HK-2 (cell line): Measurements from ENCODE around the gene TXNDC8.
"Not testable (repeated sequence)": the region's sequence is repeated elsewhere in the genome, so short reads cannot be mapped to it uniquely, and the experiment has no call there.

Source experiments
- DNase-seq: peaks from one replicate; pipeline ENCODE4 v3.0.0-alpha.2; 2018; ENCODE audit not compliant: unreplicated experiment

Gene TXNDC8

DNA sequence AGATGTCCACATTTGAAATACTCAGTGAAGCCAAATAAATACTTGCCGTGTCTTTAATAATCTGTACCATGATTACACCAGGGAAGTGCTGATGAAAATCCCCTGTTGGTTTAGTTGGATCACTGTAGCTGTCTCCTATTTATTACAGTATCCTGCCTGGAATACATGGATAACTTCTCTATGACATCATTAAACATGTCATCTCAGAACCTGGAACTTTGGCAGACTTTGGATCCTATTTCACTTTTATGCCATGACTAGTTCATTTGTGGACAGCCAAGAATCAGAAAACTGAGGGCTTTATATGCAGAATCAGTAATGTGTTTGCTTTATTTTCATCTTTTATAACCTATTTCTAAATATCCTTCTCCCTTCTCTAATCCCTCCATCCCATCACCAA, at the start of gene TXNDC8:
TXNDC8 (minus strand) TSS at position 137 of the 400 bp plus-strand sequence.
- DNase-seq, result no peak

DNA sequence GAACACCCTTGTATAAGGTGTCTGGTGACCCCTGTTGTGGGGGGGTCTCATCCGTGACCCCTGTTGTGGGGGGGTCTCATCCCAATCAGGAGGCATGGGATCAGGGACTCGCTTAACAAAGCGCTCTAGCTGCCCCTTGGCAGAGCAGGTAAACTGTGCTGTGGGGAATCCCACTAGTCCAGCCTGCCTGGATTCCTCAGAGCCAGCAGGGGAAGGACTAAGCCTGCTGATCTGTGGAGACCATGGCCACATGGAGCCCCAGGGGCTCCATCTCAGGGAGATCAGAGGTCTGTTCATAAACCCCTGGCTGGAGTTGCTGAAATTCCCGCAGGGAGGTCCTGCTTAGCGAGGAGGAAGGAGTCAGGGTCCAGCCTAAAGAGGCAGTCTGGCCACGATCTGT, 45.8 kb upstream of the TXNDC8 start:
- no peak for DNase-seq

DNA sequence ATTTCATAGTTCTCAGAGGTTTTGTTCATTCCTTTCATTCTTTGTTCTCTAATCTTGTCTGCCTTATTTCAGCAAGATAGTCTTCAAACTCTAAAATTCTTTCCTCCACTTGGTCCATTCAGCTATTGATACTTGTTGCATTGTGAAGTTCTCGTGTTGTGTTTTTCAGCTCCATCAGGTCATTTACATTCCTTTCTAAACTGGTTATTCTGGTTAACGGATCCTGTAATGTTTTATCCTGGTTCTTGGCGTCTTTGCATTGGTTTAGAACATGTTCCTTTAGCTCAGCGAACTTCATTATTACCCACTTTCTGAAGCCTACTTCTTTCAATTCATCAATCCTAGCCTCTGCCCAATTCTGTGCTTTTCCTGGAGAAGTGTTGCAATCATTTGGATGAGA, 45.1 kb upstream of the TXNDC8 start:
- no peak for DNase-seq

DNA sequence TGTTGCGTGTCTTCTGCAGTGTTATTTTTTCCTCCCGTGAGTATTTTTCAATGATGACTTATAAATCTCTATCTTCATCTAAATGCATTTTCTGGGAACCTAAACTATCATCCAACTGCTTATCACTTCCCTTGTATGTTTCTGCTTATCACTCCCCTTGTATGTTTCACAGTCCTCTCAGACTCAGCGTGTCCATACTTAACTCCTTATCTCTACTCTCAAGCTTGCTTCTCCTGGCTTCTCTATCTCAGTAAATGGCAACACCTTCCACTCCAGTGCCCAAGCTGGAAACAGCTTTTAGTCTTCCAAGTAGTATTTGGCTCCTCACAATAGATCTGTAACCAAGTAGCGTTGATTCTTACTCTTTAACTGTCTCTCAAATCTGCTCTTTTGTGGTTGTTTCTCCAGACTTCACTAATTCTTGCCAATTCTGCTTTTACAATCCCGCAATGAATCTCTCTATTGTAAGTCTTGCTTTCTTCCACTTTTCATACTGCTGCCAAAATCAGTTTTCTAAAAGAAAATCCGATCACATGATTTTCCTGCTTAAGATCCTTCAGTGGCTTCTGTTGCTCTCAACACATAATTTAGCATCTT, 33.8 kb upstream of the TXNDC8 start:
- DNase-seq, result no peak

DNA sequence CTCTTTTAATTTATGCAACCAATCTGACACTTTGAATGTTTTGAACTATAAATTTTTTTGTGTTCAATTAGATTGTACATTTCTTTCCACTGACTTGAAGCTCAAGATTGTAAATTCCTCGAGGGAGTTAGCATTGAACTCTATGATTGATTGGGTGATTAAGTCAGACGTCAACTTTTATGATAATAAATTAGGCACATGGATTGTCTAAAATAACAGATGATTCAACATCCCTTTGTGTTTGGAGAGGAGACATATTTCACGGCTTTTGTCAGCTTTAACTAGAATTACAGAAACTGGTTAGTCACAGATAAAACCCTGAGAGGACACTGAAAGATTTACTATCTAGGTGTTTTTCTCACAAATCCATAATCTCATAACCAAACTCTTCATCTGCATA, 32.7 kb upstream of the TXNDC8 start:
- no peak for DNase-seq

DNA sequence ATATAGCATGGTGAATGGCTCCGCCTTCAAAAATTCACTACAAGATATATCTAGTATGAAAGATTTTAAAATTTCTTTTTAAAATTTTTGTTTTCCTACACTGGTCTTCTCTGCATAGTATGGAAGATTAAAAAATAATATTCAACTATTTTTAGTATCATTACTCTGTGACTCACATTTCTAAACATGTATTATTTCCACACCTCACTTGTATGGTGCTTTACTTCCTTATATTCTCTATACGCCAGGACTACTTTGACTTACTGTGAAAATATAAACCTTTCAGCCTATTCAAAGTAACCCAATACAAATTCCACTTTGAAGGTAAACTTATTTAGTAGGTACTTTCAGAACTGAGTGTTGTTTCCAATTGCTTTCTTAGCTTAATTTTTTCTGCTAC, 26.8 kb upstream of the TXNDC8 start:
- DNase-seq, result no peak

DNA sequence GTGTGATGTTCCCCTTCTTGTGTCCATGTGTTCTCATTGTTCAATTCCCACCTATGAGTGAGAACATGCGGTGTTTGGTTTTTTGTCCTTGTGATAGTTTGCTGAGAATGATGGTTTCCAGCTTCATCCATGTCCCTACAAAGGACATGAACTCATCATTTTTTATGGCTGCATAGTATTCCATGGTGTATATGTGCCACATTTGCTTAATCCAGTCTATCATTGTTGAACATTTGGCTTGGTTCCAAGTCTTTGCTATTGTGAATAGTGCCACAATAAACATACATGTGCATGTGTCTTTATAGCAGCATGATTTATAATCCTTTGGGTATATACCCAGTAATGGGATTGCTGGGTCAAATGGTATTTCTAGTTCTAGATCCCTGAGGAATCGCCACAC, 21.3 kb upstream of the TXNDC8 start:
- not testable (repeated sequence) for DNase-seq

DNA sequence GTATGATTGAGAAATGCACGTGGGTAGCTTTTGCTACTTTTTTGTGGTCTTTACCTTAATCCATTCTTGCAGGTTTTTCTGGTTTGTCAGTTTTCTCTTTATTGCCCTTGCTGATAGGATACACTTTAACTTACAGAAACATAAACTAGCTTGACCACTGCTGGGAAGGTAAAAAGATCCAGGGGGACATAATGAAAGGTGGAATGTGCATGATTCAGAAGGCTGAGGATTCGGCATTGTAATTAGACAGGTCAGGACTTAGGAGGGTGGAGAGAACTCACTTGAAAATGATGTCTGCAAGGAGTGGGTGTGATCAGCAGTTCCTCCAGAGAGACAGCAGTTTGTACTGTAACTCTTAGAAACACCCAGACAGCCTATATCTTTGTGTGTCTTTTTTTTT, 19.8 kb upstream of the TXNDC8 start:
- no peak for DNase-seq

DNA sequence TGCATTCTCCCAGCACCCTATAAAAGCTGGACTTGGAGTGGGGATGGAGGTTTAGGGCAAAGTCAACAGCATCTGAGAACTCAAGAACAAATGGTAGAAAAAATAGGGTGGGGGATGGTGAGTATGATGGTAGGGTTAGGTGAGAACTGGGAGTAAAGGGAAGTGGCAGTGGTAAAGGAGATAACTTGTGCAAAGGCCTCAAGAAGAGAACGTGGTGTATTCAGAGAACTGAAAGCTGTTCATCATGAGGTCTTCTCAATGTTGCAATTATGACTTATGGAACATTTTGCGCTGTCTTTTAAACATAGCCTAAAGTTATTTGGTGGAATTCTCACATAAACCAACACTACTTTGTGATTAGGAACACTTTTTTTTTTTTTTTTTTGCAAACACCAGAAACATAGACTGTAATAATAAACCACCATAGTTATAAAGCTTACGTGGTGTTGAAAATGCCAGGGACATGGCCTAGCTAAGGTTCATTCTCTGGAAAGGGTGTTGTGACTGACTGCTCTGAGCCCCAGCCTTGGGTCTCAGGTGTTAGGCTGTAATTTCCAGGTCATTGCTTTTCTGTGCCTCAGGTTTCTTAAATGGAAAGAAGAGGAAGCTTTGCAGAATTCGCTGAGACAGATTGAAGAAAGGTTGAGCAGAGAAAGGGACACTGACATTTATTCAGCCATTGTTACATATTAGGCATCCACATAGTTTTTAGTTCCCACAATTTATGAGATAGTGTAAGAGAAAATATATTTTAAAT, 19.2 kb upstream of the TXNDC8 start:
- DNase-seq, result no peak

DNA sequence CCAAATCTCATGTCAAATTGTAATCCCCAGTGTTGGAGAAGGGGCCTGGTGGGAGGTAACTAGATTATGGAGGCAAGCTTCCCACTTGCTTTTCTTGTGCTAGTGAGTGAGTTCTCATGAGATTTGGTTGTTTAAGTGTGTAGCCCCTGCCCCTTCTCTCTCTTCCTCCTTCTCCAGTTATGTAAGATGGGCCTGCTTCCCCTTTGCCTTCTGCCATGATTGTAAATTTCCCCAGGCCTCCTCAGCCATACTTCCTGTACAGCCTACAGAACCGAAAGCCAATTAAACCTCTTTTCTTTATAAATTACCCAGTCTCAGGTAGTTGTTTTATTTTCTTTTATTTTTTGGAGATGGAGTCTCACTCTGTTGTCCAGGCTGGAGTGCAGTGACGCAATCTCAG, 18.2 kb upstream of the TXNDC8 start:
- no peak for DNase-seq

DNA sequence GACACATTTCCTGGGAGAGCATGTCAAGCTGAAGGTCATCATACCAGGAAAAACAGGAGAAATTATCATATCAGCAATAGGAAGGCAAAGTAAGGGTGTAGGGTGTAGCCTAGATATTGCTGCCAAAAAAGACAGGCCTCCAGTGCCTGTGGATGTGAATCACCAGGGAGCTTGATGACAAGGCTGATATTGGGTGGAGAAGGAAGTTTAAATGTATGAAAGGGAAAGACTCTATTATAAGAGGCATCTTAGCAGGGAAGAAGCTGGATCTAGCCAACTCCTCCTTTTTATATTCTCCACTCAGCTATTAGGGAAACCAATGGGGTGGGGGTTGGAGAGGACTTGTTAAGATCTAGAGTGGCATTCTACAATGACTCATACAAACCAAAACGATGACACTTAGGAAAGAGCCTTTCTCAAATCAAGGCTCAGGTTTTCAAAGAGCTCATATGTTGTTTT, 13.4 kb upstream of the TXNDC8 start:
- no peak for DNase-seq

DNA sequence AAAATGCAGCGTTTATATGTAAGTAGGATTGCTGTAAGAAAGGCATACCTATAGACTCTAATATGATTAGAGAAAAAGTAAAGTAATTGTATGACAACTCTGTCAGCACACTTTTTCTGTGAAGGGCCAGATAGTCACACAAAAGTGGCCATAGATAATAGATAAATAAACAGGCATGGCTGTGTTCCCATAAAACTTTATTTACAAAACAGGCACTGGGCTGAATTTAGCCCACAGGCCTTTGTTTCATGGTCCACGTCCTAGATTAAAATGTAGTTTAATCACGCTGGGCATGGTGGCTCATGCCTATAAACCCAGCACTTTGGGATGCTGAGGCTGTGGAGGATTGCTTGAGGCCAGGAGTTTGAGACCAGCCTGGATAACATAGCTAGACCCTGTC, 8.7 kb upstream of the TXNDC8 start:
- DNase-seq, result no peak

DNA sequence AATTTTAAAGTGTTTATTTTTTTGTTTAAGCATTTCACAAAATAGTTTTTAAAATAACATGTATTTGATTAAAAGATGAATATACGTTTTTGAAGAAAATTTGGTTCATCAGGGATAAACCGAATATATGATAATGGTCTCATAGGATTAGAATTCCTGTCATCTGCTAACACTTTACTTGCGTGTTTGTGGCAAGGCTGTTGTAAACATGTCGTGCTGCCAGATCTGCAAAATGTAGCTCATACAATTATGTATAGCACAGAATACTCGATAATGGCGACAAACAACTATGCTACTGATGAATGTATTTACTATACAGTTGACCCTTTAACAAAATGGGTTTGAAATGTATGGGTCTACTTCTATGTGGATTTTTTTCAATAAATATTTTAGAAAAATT, 7.2 kb upstream of the TXNDC8 start:
- no peak for DNase-seq

DNA sequence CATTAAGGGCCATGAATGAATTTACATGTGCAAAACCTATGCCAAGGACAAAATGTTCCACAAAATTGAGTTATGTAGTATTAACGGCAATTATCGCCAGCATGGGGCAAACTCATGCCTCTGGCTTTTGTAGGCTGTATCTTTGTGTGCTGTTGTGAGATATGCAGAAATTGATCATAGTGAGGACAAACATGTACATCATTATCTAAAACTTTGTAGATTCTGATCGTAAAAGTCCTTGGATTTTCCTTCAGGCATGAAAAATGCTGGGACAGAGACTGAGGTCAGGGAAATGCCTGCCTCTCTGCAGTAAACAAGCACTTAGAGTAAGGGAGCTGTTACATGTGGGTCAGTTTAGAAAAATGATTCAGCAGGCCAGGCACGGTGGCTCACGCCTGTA, 5.9 kb upstream of the TXNDC8 start:
- DNase-seq, result no peak

DNA sequence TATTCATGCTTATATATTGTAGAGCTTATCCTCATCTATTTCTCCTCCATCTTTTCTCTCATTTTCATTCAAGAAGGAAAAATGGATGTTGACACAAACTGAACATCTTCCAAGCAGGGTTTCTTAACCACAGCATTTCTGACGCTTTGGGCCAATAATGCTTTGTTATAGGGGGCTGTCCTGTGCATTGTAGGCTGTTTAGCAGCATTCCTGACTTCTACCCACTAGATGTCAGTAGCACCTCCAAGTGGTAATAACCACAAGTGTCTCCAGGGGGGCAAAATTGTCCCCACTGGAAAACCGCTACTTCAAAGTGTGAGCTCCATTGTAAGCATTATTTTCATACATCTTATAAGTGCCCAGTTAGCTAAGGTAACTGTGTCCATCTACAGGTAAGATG, 2.6 kb upstream of the TXNDC8 start:
- no peak for DNase-seq

DNA sequence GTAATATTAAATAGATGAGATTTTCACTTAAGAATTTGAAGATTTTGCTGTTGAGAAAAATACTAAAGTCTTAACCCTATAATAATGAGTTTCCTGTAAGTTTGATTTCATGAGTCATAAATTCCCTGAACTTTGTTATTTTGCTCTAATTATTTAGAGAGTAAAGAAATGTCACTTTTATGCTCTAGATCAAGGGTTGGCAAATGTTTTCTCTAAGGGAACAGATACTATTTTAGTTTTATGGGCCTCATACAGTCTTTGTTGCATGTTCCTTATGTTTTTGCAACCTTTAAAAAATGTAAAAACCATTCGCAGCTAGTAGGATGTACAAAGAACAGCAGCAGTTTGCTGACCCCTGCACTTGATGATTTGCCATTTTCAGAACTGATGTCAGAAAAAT, 480 bp upstream of the TXNDC8 start:
- no peak for DNase-seq

DNA sequence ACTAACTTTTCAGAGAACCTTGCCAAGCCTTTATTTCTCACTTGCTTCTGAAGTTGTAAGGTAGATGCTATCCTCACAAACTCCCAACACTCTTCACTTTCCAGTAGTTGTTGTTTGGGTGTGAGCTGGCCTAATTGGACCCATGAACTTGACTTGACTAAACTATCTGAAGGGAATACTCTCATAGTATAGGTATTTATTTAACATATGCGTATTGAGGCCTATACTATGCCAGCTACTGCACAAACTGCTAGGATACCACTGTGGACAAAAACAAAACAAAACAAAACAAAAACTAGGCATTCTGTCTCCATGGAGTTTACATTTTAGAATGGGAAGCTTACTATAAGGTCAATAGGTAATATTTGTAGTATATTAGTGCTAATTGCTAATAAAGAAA, 1.3 kb downstream of the TXNDC8 start:
- no peak for DNase-seq

DNA sequence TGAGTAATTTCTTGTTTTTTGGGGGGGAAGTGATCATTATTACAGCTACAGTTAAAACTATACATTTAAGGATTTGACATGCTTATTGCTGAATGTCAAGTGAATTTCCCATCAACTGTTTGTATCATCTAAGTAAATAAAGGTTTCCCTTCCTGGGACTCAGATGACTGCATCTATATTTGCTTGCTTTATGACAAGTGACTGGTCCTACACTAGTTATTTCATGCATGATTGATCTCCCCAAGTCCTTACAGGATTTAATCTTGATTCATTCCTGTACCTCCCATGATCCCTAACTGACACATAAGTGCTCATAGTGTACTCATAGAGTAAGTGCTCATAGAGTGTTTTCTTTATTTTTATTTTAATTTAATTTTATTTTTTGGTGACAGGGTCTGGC, 2.8 kb downstream of the TXNDC8 start:
- no peak for DNase-seq

DNA sequence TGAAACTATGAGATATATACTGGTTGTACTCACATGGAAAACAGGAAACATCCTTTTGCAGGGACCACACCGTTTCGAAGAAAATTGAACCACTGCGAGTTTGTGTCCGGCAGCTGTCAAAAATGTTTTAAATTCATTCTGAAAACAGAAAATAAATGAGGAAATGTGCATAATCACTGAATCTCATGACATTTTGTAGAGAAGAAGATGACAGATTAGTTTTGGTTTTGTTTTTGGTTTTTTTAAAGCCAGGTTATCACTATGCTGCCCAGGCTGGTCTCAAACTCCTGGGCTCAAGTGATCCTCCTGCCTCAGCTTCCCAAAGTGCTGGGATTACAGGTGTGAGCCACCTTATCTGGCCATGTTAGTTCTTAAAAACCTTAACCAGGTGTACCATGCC, 3.5 kb downstream of the TXNDC8 start:
- DNase-seq, result no peak

DNA sequence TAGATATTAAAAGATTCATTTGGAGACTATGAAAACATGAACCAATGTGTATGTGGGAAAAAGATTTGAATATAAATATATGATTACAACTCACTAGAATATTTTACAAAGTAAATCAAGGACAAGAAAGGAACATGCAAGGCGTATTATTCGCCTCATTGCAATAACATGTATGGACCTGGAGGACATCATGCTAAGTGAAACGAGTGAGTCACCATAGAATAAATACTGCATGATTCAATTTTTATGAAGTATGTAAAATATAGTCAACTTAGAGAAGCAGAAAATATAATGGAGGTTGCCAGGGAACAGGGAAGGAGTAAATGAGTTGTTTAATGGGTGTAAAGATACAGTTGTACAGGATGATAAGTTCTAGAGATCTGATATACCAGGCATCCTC, 4.9 kb downstream of the TXNDC8 start:
- DNase-seq, result no peak

DNA sequence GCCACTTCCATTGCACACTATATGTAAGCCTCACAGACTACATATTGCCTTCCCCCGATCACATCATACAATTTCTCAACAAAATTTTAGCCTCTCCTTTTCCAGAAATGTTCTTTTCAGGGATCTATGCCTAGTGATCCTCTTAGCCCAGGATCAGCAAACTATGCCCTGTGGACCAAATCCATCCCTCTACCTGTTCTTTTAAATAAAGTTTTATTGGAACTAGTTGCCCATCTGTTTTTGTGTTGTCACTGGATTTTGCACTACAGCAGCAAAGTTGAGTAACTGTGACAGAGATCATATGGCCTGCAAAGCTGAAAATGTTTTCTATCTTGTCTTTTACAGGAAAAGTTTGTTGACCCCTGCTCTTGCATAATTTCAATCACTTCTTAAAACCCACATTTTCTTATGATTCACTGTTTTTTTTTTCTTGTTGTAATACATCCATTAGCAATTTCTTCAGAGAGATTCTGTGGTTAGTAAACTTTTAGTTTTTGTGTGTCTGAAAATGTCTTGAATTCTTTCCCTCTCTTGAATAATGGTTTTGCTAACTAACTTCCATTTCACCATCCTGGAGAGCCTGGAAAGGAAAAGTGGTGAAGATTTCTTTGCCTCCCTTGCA, 7.1 kb downstream of the TXNDC8 start:
- DNase-seq, result no peak

DNA sequence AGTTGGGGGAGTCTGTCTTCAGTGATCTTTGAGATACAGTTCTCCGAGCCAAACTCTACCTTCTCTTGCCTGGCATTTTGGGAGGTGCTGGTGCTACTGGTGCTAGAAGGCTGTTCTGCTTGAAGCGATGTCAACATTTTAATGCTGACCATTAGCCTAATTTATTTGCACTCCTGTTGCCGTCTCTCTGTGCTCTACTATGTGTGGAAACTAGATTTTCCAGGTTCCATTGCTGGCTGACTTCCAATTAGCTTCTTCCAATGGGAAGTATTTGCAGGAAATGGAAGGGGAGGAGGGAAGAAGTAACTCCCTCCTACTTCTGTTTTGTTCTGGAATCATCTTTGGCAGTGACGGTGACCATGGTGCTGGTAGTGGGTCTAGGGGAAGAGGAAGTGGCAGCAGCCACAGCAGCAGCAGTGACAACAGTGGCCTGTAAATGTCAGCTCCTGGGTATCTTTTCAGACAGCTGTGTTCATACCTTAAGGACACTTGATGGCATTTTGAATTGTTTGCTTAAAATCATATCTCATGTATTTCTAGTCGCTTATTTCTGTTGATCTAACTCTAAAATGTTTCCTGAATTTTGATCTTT, 7.9 kb downstream of the TXNDC8 start:
- DNase-seq, result no peak

DNA sequence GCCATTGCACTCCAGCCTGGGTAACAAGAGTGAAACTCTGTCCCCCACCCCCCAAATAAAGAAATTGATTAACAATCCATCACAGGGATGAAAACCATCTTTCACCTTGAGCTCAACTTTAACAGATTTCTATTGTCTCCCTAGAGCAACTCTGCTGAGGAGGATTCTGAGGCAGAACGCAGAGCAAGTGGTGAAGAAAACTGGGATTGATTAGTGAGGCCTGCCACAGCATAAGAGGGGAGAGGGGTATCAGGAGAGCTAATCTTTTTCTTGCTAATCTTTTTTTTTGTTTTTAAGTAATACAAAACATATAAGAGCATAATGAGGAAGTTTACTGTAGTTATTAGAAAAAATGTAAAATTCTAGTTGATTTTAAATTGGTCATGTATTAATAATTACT, 8.9 kb downstream of the TXNDC8 start:
- DNase-seq, result no peak
